NCI-H2171 (cell line): ENCODE measurements around the gene ZBTB7A.

ENCODE experiments used
- DNase-seq: peaks from one replicate; lab custom pipeline; 2025; lab: John Stamatoyannopoulos, UW

The ZBTB7A gene

GRCh38 chr19:4066682-4067395 is at the start of gene ZBTB7A:
ZBTB7A (minus strand) TSS chr19:4066899; CDS start chr19:4055232, 11,667 bp downstream.
- no peak for DNase-seq

GRCh38 chr19:4115818-4116385 is 49.2 kb upstream of the ZBTB7A start:
- no peak for DNase-seq

DNA sequence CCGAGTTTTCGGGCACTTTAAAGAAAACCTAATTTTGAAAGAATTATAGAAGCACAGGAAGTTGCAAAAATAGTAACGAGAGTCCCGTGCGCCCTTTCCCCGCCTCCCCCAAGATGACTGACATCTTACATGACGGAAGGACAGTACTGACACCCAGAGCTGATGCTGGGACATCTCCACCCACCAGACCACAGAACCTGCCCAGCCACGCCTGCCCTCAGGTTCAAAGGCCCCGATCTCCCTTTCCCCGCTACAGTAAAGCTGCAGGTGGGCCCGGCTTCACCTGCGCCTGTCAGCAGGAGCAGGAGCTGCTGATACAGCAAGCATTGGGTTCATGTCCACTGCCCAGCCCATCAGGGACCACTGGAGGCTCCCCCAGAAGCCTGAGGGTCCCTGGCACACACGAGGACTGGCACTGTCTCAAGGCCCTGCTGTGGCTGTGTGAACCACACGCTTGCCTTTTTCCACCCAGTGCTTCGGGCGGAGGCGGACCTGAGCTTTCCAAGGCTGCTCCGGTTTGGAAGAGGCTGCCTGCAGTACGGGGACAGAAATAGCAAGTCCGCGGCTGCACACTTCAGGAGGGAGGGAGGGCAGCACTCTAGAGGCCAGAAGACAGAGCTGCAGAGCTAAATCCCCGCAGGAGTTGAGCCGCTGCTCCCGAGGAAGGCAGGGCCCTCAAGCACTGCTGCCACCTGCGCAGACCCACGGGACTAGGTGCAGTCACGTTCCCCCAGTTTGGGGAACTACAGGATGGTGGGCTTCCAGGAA is 48.5 kb upstream of the ZBTB7A start:
- DNase-seq, result no peak

DNA sequence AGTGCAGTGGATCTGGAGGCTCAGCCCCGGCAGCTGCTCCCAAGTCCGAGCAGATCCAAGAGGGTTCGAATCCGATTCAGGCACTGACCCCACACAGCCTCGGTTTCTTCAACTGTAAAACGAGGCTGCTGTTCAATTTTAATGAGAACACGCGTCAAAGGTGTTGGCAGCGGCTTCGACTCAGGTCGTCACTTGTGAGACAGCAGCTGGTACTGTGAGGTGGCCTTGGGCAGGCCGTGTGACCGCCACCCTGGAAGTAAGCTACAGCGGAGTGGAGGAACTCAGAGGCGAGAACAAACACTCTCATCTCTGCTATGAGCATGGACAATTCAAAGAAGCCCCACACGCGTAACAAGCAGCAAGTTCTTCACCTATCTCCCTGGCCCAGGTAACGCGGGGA is 47.5 kb upstream of the ZBTB7A start:
- DNase-seq, result no peak

DNA sequence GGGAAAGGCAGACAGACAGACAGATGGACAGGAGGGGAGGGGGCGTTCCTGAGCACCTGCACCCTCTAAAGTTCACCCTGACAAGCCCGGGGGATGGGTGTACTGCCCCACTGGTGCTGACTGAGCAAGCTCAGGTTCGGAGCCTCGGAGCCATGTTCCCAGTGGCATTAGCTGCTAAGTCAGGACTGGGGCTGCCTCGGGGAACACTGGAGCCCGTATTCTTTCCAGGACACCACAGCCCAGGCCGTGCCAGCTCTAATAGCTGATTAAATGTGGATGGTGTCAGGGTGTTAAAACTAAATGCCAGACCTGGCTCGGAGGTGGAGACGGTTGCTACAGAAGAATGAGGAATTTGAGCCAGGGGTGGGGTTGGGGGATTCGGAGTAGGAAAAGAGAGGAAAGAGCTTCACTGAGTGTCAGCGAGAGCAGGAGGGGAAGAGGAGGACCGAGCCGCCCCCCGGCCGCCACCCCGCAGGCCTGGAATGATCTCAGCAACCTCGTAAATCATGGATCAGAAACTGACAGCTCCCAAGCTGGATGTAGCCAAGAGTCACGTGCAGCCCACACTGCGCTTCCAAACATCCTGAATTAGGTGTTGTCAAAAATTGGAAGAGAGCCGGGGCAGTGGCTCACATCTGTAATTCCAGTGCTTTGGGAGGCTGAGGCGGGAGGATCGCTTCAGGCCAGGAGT is 46.8 kb upstream of the ZBTB7A start:
- DNase-seq, result no peak

DNA sequence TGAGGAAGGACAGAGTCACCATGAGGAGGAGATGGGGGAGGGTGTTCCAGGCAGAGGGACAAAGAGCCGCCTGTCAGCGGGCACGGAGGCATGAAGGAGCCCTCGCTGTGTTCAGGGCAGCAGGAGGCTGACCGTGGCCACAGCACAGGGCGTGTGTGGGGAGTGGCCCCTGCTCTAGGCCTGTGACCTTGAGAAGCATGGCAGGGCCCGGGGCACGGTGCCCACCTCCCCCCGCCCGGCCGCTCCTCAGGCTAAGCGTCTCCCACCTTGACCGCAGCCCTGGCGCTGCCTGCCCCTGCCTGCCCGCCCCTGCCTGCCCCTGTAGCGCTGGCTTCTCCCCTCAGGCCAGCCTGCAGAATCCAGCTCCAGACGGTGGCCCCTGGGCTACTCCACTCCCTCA is 45.7 kb upstream of the ZBTB7A start:
- DNase-seq, result no peak

DNA sequence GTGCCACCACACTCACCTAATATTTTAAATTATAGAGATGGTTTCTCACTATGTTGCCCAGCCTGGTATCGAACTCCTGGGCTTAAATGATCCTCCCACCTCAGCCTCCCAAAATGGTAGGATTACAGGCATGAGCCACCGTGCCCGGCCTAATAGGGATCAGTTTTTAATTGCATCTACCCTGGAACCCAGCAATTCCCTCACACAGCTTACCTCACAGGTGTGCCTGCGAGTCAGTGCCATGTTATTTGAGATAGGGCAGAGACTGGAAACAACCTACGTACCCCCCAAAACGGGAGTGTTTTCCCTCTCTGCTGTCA is 42.9 kb upstream of the ZBTB7A start:
- DNase-seq, result no peak

DNA sequence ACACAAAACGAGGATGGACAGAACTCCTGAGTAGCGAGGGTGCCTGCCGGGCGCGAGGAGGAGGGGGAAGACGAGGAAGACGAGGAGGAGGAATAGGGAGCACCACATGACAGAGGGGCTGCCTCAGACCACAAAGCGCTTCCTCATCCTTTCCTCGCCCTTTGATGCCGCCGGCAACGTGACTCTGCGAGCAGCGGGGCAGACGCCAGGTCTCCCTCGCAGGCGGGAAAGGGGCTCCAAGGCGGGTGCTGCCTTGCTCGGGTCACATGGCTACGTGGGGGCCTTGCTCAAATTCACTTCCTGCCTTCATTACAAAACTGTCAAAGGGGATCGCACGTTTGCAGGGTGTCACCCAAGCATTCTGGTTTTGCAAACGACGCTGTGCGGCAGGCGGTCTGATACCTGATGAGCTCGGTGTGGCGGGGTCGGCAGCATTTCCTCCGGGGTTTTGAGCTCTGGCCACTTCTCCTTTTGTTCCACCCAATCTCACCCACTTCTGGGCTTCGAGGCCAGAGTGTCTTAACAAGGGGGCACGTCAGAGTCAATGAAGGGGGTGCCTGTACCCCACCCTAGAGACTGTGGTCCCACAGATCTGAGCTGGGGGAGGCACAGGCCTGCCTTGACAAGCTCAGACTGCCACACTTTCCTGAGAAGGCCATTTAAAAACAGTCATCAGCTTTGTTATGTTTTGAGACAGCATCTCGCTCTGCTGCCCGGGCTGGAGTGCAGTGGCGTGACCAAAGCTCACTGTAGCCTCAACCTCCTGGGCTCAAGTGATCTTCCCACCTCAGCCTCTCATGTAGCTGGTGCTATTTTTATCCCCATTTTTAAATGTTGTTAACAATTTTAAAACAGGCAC is 42.3 kb upstream of the ZBTB7A start:
- no peak for DNase-seq

GRCh38 chr19:4103080-4103433 is 36.4 kb upstream of the ZBTB7A start:
- no peak for DNase-seq

- DNase-seq, result no peak
These were observed 35.8 kb upstream of the ZBTB7A start for GRCh38 chr19:4102339-4103079.

- no peak for DNase-seq
These were observed 34.7 kb upstream of the ZBTB7A start for GRCh38 chr19:4101496-4101770.

DNA sequence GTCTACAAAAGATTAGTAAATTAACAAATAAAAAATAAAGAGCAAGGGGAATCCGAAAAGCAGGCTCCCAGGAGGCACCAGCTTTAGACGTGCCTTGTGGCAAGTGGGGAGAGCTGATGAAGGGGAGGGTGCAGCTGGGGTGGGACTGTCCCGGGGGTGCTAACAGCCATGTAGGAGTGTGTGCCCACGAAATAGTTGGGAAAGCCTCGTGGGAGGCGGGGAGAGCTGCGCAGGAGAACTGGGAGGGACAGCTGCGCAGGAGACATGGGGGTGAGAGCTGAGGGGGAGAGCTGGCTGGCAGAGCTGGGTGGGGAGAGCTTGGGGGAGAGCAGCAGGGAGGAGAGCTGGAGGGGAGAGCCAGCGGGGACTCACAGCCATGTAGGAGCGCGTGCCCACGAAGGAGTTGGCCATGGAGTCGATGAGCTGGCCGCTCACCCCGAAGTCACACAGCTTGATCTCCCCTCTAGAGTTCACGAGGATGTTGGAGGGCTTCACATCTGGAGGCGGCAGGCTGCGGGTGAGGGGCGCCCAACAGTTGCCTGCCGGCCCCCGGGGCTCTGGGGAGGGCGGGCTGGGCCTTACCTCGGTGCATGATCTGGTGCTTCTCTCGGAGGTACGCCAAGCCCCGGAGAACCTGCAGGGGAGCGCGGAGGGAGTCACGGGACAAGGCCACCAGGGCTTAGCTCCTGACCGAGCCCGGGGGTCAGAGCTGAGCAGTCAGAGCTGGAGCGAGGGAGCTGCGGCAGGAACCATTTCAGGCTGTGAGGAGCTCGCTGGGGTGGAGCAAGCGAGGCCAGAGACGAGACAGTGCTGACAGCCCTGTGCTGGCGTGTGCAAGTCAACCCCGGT is 34.2 kb upstream of the ZBTB7A start:
- no peak for DNase-seq

DNA sequence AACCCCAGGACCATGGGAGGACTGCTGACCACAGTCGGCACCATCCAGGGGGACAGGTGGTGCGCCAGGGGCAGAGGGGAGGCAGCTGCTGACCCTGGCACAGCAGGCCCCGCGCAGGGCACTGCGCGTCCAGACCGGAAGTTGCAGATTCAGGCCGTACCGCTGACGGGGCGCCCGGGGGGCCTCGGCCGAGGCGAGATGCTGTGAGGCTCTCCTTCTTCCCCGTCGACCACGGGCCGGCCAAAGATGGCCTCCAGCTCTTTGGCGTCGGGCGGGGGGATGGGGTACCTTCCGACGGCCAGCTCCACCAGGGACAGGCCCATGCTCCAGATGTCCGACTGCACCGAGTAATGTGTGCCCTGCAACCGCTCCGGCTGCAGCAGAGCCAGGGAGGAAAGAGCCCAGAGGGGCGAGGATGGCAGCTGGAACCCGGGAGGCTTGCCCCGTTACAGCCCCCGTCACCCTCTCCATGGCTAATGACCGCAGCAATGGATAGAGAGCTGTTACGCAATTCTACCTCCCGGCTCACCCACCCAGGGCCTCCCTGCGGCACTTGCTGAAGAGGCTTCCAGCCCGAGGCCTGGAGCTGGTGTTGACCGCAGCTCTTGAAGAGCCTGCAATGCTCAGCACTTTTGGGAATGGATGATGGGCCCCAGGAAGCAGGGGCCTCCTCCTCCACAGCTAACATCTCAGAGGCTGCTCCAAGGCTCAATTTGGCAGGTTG is 32.5 kb upstream of the ZBTB7A start:
- no peak for DNase-seq

GRCh38 chr19:4098493-4098892 is 31.8 kb upstream of the ZBTB7A start:
- no peak for DNase-seq

DNA sequence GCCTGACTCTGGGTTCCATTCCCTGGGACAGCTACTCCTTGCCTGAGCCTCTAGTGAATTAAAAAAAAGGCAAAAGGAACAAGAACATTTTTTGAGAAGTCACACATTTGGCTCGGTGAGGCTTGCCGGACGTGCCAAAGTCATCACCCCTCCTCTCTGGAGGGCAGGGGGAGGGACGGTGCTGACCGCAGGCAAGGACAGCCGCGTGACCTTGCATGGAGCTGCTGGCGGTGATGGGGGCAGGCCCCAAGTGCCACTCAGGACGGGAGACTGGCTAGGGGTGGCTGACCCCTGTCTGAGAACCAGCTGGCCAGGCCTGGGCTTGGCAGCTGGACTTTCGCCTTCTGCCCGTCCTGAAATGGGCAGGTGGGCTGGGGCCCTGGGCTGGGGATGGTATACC is 30.8 kb upstream of the ZBTB7A start:
- no peak for DNase-seq

DNA sequence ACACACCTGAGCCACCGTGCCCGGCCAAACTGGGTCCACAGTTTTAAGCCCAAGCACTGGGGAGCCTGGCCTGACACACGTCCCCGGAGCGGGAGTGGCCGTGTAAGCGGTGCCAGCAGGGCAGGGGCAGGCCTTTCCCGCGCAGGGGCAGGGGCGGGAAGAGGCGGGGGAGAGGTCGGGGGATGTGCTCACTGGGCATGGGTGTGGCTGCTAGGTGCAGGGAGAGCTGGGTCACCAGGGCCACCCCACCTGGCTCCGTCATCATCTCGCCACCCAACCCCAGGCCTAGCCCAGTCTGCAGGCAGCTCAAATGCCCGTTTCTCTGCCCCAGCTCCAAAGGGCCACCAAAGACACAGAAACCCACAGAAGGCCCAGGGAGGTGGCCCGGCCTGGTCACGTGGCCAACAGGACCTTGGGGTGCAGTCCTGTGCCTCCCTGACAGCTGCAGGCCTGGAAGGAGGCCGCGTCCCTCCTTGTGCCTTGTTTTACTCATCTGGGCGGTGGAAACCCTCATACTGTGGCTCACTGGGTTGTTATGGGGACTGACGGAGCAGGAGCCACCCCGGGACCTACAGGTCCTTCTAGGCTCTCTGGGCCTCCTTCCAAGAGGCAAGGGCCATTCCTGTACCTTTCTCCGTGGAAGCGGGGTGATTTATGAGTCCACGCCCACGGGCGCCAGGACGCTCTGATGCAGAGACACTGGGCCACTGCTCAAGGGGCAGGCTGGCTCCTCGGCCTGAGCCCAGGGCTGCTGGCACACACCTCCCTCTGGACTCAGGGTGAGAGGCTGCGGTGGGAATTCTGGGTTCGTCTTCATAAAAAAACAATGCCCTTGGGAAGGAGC is 29.6 kb upstream of the ZBTB7A start:
- DNase-seq, result no peak

DNA sequence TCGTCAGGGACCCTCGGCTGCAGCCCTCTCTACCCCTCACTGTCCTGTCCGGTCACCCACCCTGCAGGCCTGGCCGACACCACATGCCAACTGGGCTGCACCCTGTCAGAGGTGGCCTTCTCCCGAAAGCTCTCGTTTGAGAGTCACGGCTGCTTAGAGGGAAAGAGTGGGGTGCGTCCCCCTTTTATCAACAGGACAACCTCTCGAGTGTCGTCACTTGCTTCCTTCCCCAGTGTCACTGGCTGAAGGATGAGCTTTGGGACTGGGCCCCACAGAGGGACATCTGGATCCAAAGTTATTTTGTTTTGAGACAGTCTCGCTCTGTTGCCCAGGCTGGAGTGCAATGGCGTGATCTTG is 28.8 kb upstream of the ZBTB7A start:
- DNase-seq, result no peak

- no peak for DNase-seq
These were observed 28.2 kb upstream of the ZBTB7A start for GRCh38 chr19:4094761-4095487.
